Endothelial cell of umbilical vein (primary cell): ENCODE data around the gene ARNT2. TPM values are rescaled to one million over a fixed set of nuclear protein-coding genes. Genes with fewer than 3 reads are reported as not detected.

ENCODE experiments used
- BruUV-seq: library from RNA; stranded (reverse); fragments of 400-500 nt; replicated peaks from 2 replicates; lab custom pipeline; 2021; lab: Mats Ljungman, UMichigan
- CTCF ChIA-PET: fragments of 300-600, 350-600 bp; sonication (Branson Sonifier 250); formaldehyde crosslinking; loops from one replicate; lab custom pipeline; 2021; ENCODE audit warnings: antibody characterized with exemption, inconsistent platforms; lab: Charles Lee
- POLR2A ChIA-PET: fragments of 300-600, 350-600 bp; sonication (Branson Sonifier 250); formaldehyde crosslinking; loops from one replicate; lab custom pipeline; 2021; ENCODE audit warnings: antibody characterized with exemption, inconsistent platforms; lab: Charles Lee
- DNase-seq: peaks from one replicate; pipeline ENCODE4 v3.0.0-alpha.2; 2011; ENCODE audit warnings: low read depth, low spot score
- FAIRE-seq: peaks from 2 replicates; lab custom pipeline; 2011; peaks lifted over from hg19 to GRCh38; lab: Jason Lieb, UNC
- H2AFZ ChIP-seq: 2 replicates; pipeline ENCODE4 v1.6.0; 2012; ENCODE audit warnings: low read depth, low read length, control low read depth, inconsistent platforms
- H3K27ac ChIP-seq: 2 replicates; pipeline ENCODE4 v1.5.1; 2011; ENCODE audit warnings: low read depth, mild to moderate bottlenecking, control low read depth, low read length, moderate library complexity; ENCODE audit not compliant: insufficient read depth
- H3K27me3 ChIP-seq, 2 experiments: 2 replicates each; pipeline versions ENCODE4 v1.6.0 to v1.6.1; 2011; ENCODE audit warnings: low read length in 2 of 2, mixed read lengths in 1 of 2; ENCODE audit not compliant: control insufficient read depth in 2 of 2, insufficient read depth in 2 of 2
- H3K36me3 ChIP-seq, 2 experiments: 2 replicates in 1 of 2; 3 replicates in 1 of 2; pipeline ENCODE4 v1.5.1; 2011; ENCODE audit warnings: low read length in 2 of 2, mild to moderate bottlenecking in 1 of 2, moderate library complexity in 1 of 2; ENCODE audit not compliant: control insufficient read depth in 2 of 2, insufficient read depth in 2 of 2; ENCODE audit errors: extremely low read depth in 1 of 2
- H3K4me1 ChIP-seq: 3 replicates; pipeline ENCODE4 v1.5.1; 2011; ENCODE audit warnings: mild to moderate bottlenecking, low read length; ENCODE audit not compliant: control insufficient read depth, insufficient read depth; ENCODE audit errors: extremely low read depth
- H3K4me2 ChIP-seq: 2 replicates; pipeline ENCODE4 v1.6.1; 2011; ENCODE audit warnings: low read length, control low read depth, mixed read lengths; ENCODE audit not compliant: insufficient read depth
- H3K4me3 ChIP-seq, 3 experiments: fragments of 200-600 bp in 1 of 3; sonication (generic), shearing (Covaris generic) in 1 of 3; replicated peaks in 1 of 3; 2 replicates each; pipeline ENCODE4 v1.5.1; 2011 to 2016; ENCODE audit warnings: control low read depth in 3 of 3, low read length in 3 of 3, mild to moderate bottlenecking in 2 of 3, inconsistent platforms in 1 of 3, low read depth in 1 of 3, moderate library complexity in 1 of 3; ENCODE audit not compliant: insufficient read depth in 1 of 3
- H3K79me2 ChIP-seq: 2 replicates; pipeline ENCODE4 v1.6.0; 2012; ENCODE audit warnings: low read length, inconsistent platforms; ENCODE audit not compliant: control insufficient read depth, insufficient read depth
- H3K9ac ChIP-seq: replicated peaks from 2 replicates; pipeline ENCODE3; 2011; ENCODE audit warnings: low read length, control low read depth; ENCODE audit not compliant: insufficient read depth; ENCODE audit errors: extremely low read depth
- H3K9me1 ChIP-seq: replicated peaks from 3 replicates; pipeline ENCODE4 v1.6.0; 2011; ENCODE audit warnings: mild to moderate bottlenecking, low read length; ENCODE audit not compliant: control insufficient read depth, insufficient read depth; ENCODE audit errors: extremely low read depth
- H3K9me3 ChIP-seq: replicated peaks from 2 replicates; pipeline ENCODE4 v1.5.1; 2012; ENCODE audit warnings: low read length, inconsistent platforms; ENCODE audit not compliant: control insufficient read depth, insufficient read depth
- H4K20me1 ChIP-seq: replicated peaks from 2 replicates; pipeline ENCODE3; 2011; ENCODE audit warnings: mild to moderate bottlenecking, low read length; ENCODE audit not compliant: control insufficient read depth, insufficient read depth; ENCODE audit errors: extremely low read depth
- CTCF ChIP-seq, 2 donors: IDR thresholded peaks; 1 replicate in 1 of 2; 2 replicates in 1 of 2; pipeline ENCODE4 v1.5.1; 2011; ENCODE audit warnings: low read length in 2 of 2, mild to moderate bottlenecking in 2 of 2, moderate library complexity in 2 of 2, control low read depth in 1 of 2, inconsistent platforms in 1 of 2, low read depth in 1 of 2; ENCODE audit not compliant: insufficient read depth in 1 of 2; ENCODE audit errors: extremely low read depth in 1 of 2
- EZH2 ChIP-seq: IDR thresholded peaks from 2 replicates; pipeline ENCODE4 v1.6.1; 2012; ENCODE audit warnings: borderline replicate concordance, low read depth, mild to moderate bottlenecking, moderate library complexity, low read length, inconsistent platforms; ENCODE audit not compliant: severe bottlenecking
- FOS ChIP-seq: IDR thresholded peaks from 2 replicates; pipeline ENCODE4 v1.6.1; 2011; ENCODE audit warnings: mild to moderate bottlenecking, low read length, moderate library complexity, borderline replicate concordance; ENCODE audit not compliant: insufficient read depth
- GATA2 ChIP-seq: IDR thresholded peaks from 2 replicates; pipeline ENCODE4 v1.7.0; 2011; ENCODE audit warnings: low read depth, mild to moderate bottlenecking, moderate library complexity, mixed read lengths, low read length; ENCODE audit not compliant: insufficient read length, insufficient read depth
- JUN ChIP-seq: IDR thresholded peaks from 2 replicates; pipeline ENCODE4 v1.6.1; 2011; ENCODE audit warnings: borderline replicate concordance, low read depth; ENCODE audit not compliant: insufficient read length, insufficient read depth
- MAX ChIP-seq: IDR thresholded peaks from 2 replicates; pipeline ENCODE4 v1.6.1; 2011; ENCODE audit not compliant: insufficient read depth, insufficient read length
- MYC ChIP-seq: IDR thresholded peaks from one replicate; pipeline ENCODE4 v1.6.1; 2011; ENCODE audit warnings: mild to moderate bottlenecking, low read depth, low read length
- POLR2A ChIP-seq: IDR thresholded peaks from 2 replicates; pipeline ENCODE4 v1.6.1; 2012; ENCODE audit warnings: low read depth, mild to moderate bottlenecking, control low read depth, low read length
- POLR2AphosphoS5 ChIP-seq: IDR thresholded peaks from 2 replicates; pipeline ENCODE4 v1.6.1; 2012; ENCODE audit warnings: low read depth, mild to moderate bottlenecking, control low read depth, low read length, moderate library complexity; ENCODE audit not compliant: insufficient read depth
- dilution Hi-C: fragments of 300-500 bp; cut with MboI; formaldehyde crosslinking; loops from one replicate; pipeline ENCODE4 v1.15.0; 2019; ENCODE audit warnings: low sequenced_read_pairs; ENCODE audit not compliant: extremely low pct_ligation_motif_present
- intact Hi-C: fragments of 100-400 bp; cut with micrococcal nuclease; formaldehyde crosslinking; loops from one replicate; pipeline ENCODE4 v1.10.0; 2022
- polyA plus RNA-seq, 4 experiments: library from polyadenylated mRNA; depleted of rRNA in 3 of 4; stranded (reverse) in 3 of 4; unstranded in 1 of 4; fragments of >200 nt; gene quantifications; 2 replicates each; pipeline versions ENCODE4 v1.2.1 to v1.2.3, GENCODE V29; 2011 to 2012; ENCODE audit warnings: missing spikeins in 1 of 4
- total RNA-seq: library from RNA; stranded (reverse); gene quantifications from 2 replicates; pipeline ENCODE4 v1.2.3, GENCODE V29; 2021

Gene ARNT2
- total and polyA plus RNA-seq, 2 donors (not counting 3 experiments of a cell fraction or from before 2014, with no cell fraction given): 0.03 to 0.20 TPM

DNA sequence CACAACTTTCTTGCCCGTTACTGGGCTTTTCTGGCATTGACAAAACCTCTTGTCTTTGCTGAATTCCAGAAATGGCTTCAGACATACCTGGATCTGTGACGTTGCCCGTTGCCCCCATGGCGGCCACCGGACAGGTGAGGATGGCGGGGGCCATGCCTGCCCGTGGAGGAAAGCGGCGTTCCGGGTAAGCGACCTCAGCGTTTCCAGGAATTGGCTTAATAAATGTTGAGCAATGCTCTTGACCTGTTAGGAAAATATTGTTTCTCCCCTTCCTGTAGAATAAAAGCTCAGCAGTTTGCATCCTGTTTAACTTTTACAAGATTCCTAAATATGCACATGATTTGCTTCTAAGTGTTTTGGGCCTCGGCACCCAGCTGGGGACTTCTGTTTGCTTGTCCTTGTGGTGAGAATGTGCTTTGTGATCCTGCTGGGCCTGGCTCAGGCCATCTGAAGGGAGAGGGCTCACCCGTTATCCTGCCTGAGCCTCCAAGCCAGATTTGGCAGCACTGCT, 46.7 kb downstream of the ARNT2 start:
- BruUV-seq: no TSS peak
- Histone ChIP-seq H3K36me3 (no peaks in the 10 kb centered on the region), H3K9ac (no peak overlapping the region), H3K27ac (no peak overlapping the region), H3K79me2 (no peaks in the 10 kb centered on the region), H3K9me3 (no peaks in the 10 kb centered on the region), H4K20me1 (no peaks in the 10 kb centered on the region), H3K27me3 (peaks cover 1 to 6% of the 10 kb centered on the region in 2 experiments), H2AFZ (no peak overlapping the region), H3K4me1 (no peaks in the 10 kb centered on the region), H3K4me3 (no peak overlapping the region), H3K9me1 (no peaks in the 10 kb centered on the region), H3K4me2 (no peak overlapping the region)
- no peak for TF ChIP-seq GATA2
- TF ChIP-seq CTCF (IDR thresholded peaks at IDR 0.05; ENCODE audit: extremely low read depth in 1 of 2, insufficient read depth in 1 of 2, low read depth in 1 of 2, low read length in 2 of 2): no peak
- TF ChIP-seq MAX: no peak
- no peak for TF ChIP-seq EZH2
- TF ChIP-seq MYC: no peak
- no peak for TF ChIP-seq POLR2AphosphoS5
- TF ChIP-seq POLR2A: no peak
- no peak for TF ChIP-seq JUN
- TF ChIP-seq FOS: no peak
- POLR2A ChIA-PET: no interaction called here
- dilution Hi-C loops: no loop called here
- CTCF ChIA-PET: interaction anchor here (1.5 to 8.1 kb wide), 4 partner anchors 326 to 815 kb away, joined by 4 to 101 read pairs (median 6); no protein-coding TSS in a partner anchor
- intact Hi-C loops: no loop called here
- FAIRE-seq: no peak
- DNase-seq: no peak
